SK-N-SH treated with all-trans-retinoic acid at 6 μM for 48 hours (cell line): ENCODE measurements around the gene LGR5.
"Not testable (repeated sequence)": the region's sequence is repeated elsewhere in the genome, so short reads cannot be mapped to it uniquely, and the experiment has no call there.

Experiments used
- ATAC-seq: fragments of 200-7000 bp; cut with Tn5 transposase; 3 replicates; pipeline ENCODE4 v1.9.1; 2020; ENCODE audit warnings: mild to moderate bottlenecking, moderate library complexity
- BACH2 ChIP-seq: fragments of 250-450 bp; sonication (Bioruptor Pico); IDR thresholded peaks from 2 replicates; pipeline ENCODE4 v1.9.0; 2021; ENCODE audit warnings: mild to moderate bottlenecking, borderline replicate concordance
- CSDC2 ChIP-seq: fragments of 250-450 bp; sonication (Bioruptor Pico); IDR thresholded peaks from 2 replicates; pipeline ENCODE4 v1.5.0; 2020; ENCODE audit warnings: mild to moderate bottlenecking, moderate library complexity
- ESRRG ChIP-seq: fragments of 250-450 bp; sonication (Bioruptor Pico); IDR thresholded peaks from 2 replicates; pipeline ENCODE4 v1.6.1; 2021; ENCODE audit warnings: mild to moderate bottlenecking
- GLIS3 ChIP-seq: fragments of 250-450 bp; sonication (Bioruptor Pico); IDR thresholded peaks from 2 replicates; pipeline ENCODE4 v1.5.0; 2020; ENCODE audit warnings: mild to moderate bottlenecking, moderate library complexity
- ISL1 ChIP-seq: fragments of 250-450 bp; sonication (Bioruptor Pico); IDR thresholded peaks from 2 replicates; pipeline ENCODE4 v2.1.2; 2022; ENCODE audit warnings: mild to moderate bottlenecking, moderate library complexity
- OSR1 ChIP-seq: fragments of 250-450 bp; sonication (Bioruptor Pico); IDR thresholded peaks from 2 replicates; pipeline ENCODE4 v1.8.0; 2022; ENCODE audit warnings: moderate library complexity, mild to moderate bottlenecking, inconsistent platforms
- PPARA ChIP-seq: fragments of 250-450 bp; sonication (Bioruptor Pico); IDR thresholded peaks from 2 replicates; pipeline ENCODE4 v1.5.0; 2020; ENCODE audit warnings: mild to moderate bottlenecking, borderline replicate concordance
- RARB ChIP-seq: fragments of 250-450 bp; sonication (Bioruptor Pico); IDR thresholded peaks from 2 replicates; pipeline ENCODE4 v1.8.0; 2021; ENCODE audit warnings: mild to moderate bottlenecking, moderate library complexity
- SNAI2 ChIP-seq: fragments of 250-450 bp; sonication (Bioruptor Pico); IDR thresholded peaks from 2 replicates; pipeline ENCODE4 v1.5.0; 2020; ENCODE audit warnings: mild to moderate bottlenecking, moderate library complexity
- TCF4 ChIP-seq: fragments of 250-450 bp; sonication (Bioruptor Pico); IDR thresholded peaks from 2 replicates; pipeline ENCODE4 v1.8.0; 2021; ENCODE audit warnings: mild to moderate bottlenecking, moderate library complexity, borderline replicate concordance
- TOX ChIP-seq: fragments of 250-450 bp; sonication (Bioruptor Pico); IDR thresholded peaks from 2 replicates; pipeline ENCODE4 v1.8.0; 2021; ENCODE audit warnings: mild to moderate bottlenecking, moderate library complexity, borderline replicate concordance
- ZC3H10 ChIP-seq: fragments of 250-450 bp; sonication (Bioruptor Pico); IDR thresholded peaks from 2 replicates; pipeline ENCODE4 v1.5.1; 2021; ENCODE audit warnings: mild to moderate bottlenecking, moderate library complexity
- ZFP3 ChIP-seq: fragments of 250-450 bp; sonication (Bioruptor Pico); IDR thresholded peaks from 2 replicates; pipeline ENCODE4 v1.5.0; 2020; ENCODE audit warnings: mild to moderate bottlenecking, moderate library complexity
- ZFP30 ChIP-seq: fragments of 450-650 bp; formaldehyde crosslinking; IDR thresholded peaks from 2 replicates; pipeline ENCODE4 v1.5.0; 2022; ENCODE audit warnings: mild to moderate bottlenecking, moderate library complexity
- ZNF565 ChIP-seq: fragments of 450-650 bp; formaldehyde crosslinking; conservative IDR thresholded peaks from 2 replicates; pipeline ENCODE4 v1.5.0; 2020; ENCODE audit warnings: low read depth, mild to moderate bottlenecking, moderate library complexity
- ZNF70 ChIP-seq: fragments of 450-650 bp; formaldehyde crosslinking; IDR thresholded peaks from 2 replicates; pipeline ENCODE4 v1.5.0; 2020; ENCODE audit warnings: mild to moderate bottlenecking, moderate library complexity
- ZNF8 ChIP-seq: fragments of 450-650 bp; formaldehyde crosslinking; IDR thresholded peaks from 2 replicates; pipeline ENCODE4 v1.5.0; 2020; ENCODE audit warnings: mild to moderate bottlenecking, moderate library complexity
- TF ChIP-seq, protein P1 (sequence below): fragments of 250-450 bp; sonication (Bioruptor Pico); IDR thresholded peaks from 2 replicates; pipeline ENCODE4 v1.5.0; 2020; ENCODE audit warnings: mild to moderate bottlenecking, moderate library complexity
- TF ChIP-seq, protein P2 (sequence below): fragments of 250-450 bp; sonication (Bioruptor Pico); IDR thresholded peaks from 2 replicates; pipeline ENCODE4 v1.5.1; 2021; ENCODE audit warnings: mild to moderate bottlenecking, moderate library complexity
- TF ChIP-seq, protein P3 (sequence below): fragments of 250-450 bp; sonication (Bioruptor Pico); IDR thresholded peaks from 2 replicates; pipeline ENCODE4 v1.8.0; 2021; ENCODE audit warnings: low read depth, mild to moderate bottlenecking, moderate library complexity, borderline replicate concordance
- TF ChIP-seq, protein P4 (sequence below): fragments of 250-450 bp; sonication (Bioruptor Pico); IDR thresholded peaks from 2 replicates; pipeline ENCODE4 v1.5.1; 2020; ENCODE audit warnings: low read depth, mild to moderate bottlenecking, moderate library complexity

Gene LGR5

DNA sequence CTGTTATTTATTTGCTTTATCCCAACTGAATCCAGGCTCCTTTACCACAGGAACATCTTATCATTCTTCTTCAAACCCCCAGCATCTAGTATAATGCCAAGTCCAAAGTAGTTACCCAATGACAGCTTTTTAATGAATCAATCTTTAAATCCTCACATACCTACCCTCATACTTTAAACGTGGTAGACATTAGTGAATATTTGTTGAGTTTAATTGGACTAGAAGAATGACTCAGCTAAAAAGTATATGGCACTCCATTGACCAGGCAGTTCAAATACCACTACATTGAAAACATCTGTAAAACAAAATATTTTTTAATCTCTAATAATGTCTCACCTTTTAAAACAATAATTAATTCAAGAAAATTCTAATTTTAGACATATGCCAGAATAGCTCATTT, 125.9 kb downstream of the LGR5 start (continued):
- no peak for TF ChIP-seq ZNF565 (CRISPR knock-in tag)

DNA sequence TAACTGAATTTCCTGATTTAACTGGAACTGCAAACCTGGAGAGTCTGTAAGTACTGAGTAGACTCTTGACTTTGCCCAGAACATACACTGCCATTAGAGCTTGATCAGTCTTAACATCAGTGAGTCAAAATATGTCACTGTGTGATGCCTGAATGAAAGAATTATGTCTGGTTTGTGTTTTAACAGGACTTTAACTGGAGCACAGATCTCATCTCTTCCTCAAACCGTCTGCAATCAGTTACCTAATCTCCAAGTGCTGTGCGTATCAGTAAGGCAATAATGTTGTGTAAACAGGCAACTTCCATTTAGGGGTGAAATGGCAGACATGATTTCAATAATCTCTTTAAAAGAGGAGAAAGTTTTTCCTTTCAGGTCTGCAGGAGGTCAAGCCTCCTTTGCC, 127.1 kb downstream of the LGR5 start:
- TF ChIP-seq, protein P1, sequence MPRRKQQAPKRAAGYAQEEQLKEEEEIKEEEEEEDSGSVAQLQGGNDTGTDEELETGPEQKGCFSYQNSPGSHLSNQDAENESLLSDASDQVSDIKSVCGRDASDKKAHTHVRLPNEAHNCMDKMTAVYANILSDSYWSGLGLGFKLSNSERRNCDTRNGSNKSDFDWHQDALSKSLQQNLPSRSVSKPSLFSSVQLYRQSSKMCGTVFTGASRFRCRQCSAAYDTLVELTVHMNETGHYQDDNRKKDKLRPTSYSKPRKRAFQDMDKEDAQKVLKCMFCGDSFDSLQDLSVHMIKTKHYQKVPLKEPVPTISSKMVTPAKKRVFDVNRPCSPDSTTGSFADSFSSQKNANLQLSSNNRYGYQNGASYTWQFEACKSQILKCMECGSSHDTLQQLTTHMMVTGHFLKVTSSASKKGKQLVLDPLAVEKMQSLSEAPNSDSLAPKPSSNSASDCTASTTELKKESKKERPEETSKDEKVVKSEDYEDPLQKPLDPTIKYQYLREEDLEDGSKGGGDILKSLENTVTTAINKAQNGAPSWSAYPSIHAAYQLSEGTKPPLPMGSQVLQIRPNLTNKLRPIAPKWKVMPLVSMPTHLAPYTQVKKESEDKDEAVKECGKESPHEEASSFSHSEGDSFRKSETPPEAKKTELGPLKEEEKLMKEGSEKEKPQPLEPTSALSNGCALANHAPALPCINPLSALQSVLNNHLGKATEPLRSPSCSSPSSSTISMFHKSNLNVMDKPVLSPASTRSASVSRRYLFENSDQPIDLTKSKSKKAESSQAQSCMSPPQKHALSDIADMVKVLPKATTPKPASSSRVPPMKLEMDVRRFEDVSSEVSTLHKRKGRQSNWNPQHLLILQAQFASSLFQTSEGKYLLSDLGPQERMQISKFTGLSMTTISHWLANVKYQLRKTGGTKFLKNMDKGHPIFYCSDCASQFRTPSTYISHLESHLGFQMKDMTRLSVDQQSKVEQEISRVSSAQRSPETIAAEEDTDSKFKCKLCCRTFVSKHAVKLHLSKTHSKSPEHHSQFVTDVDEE: peak; percentile 80; the same call in 1 of the 2 replicates
- TF ChIP-seq ESRRG (CRISPR knock-in tag) (0 out of 2 replicates have a peak, but pooled peaks have one; percentile 25), ISL1 (CRISPR knock-in tag) (peak; percentile 49; the same call in 1 of the 2 replicates), ZFP30 (CRISPR knock-in tag) (no peak), RARB (CRISPR knock-in tag) (no peak), TOX (no peak), TCF4 (CRISPR knock-in tag) (peak; percentile 62; the same call in 1 of the 2 replicates)
- TF ChIP-seq, protein P2, sequence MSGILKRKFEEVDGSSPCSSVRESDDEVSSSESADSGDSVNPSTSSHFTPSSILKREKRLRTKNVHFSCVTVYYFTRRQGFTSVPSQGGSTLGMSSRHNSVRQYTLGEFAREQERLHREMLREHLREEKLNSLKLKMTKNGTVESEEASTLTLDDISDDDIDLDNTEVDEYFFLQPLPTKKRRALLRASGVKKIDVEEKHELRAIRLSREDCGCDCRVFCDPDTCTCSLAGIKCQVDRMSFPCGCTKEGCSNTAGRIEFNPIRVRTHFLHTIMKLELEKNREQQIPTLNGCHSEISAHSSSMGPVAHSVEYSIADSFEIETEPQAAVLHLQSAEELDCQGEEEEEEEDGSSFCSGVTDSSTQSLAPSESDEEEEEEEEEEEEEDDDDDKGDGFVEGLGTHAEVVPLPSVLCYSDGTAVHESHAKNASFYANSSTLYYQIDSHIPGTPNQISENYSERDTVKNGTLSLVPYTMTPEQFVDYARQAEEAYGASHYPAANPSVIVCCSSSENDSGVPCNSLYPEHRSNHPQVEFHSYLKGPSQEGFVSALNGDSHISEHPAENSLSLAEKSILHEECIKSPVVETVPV (CRISPR knock-in tag): no peak
- TF ChIP-seq, all 23 proteins: peak for 4
- peak; percentile 60 for ATAC-seq

DNA sequence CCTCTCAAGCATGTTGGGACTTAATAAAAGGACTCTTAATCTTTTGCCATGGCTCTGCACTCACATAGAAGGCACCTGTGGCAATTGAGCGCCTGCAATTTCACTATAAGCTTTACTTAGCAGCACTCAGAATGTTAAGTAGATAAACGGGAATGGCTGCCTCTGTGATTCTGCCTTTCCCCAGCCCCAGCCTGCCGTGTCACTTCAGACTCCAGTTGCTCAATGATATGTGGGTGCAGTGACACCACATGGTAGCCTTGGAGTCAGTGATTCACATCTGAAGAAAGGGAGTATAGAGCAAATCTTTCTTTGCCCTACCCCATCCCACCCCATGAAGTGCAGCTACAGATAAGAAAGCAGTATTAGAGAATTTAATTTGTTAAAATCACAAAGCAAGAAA, 127.9 kb downstream of the LGR5 start:
- ATAC-seq: no peak
- TF ChIP-seq CSDC2 (CRISPR knock-in tag) (no peak), GLIS3 (CRISPR knock-in tag) (no peak), SNAI2 (no peak), RARB (CRISPR knock-in tag) (no peak), TCF4 (CRISPR knock-in tag) (no peak), OSR1 (CRISPR knock-in tag) (no peak), ZNF8 (CRISPR knock-in tag) (no peak), ZFP3 (CRISPR knock-in tag) (no peak), PPARA (CRISPR knock-in tag) (no peak), ZC3H10 (CRISPR knock-in tag) (no peak), ESRRG (CRISPR knock-in tag) (no peak), ZFP30 (CRISPR knock-in tag) (no peak)
- TF ChIP-seq, protein P3, sequence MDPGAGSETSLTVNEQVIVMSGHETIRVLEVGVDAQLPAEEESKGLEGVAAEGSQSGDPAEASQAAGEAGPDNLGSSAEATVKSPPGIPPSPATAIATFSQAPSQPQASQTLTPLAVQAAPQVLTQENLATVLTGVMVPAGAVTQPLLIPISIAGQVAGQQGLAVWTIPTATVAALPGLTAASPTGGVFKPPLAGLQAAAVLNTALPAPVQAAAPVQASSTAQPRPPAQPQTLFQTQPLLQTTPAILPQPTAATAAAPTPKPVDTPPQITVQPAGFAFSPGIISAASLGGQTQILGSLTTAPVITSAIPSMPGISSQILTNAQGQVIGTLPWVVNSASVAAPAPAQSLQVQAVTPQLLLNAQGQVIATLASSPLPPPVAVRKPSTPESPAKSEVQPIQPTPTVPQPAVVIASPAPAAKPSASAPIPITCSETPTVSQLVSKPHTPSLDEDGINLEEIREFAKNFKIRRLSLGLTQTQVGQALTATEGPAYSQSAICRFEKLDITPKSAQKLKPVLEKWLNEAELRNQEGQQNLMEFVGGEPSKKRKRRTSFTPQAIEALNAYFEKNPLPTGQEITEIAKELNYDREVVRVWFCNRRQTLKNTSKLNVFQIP (CRISPR knock-in tag): no peak
- TF ChIP-seq, protein P2 (CRISPR knock-in tag): no peak

DNA sequence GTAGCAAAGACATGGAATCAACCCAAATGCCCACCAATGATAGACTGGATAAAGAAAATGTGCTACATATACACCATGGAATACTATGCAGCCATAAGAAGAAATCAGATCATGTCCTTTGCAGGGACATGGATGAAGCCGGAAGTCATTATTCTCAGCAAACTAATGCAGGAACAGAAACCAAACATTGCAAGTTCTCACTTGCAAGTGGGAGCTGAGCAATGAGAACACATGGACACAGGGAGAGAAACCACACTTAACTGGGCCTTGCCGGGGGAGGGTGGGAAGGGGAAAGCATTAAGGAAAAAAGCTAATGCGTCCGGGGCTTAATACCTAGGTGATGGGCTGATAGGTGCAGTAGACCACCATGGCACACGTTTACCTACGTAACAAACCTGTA, 130.3 kb downstream of the LGR5 start:
- not testable (repeated sequence) for ATAC-seq

DNA sequence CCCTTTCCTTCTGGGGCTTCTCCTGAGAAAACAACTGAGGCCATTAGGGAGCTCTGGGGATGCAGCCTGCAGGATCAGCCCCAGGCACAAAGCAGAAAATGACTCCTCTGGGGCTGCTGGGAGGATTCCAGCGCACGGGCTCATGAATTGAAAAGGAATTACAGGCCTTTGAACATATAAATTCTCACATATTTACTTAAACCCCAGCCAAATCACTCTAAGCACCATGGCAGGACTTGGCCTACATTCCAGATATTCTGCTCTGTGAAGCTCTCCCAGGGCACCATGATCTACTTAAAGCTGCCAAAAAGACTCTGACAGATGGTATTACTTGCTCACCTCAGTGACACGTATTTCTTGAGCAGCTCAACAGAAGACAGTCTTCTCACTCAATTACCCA, 136.9 kb downstream of the LGR5 start:
- no peak for ATAC-seq

More for the DNA sequence above, 136.9 kb downstream of the LGR5 start:
- TF ChIP-seq ESRRG (CRISPR knock-in tag): no peak
- TF ChIP-seq ZNF70 (CRISPR knock-in tag): no peak
- TF ChIP-seq, protein P2 (CRISPR knock-in tag): no peak
- TF ChIP-seq TOX: no peak
- TF ChIP-seq ZC3H10 (CRISPR knock-in tag): no peak
- TF ChIP-seq ZFP3 (CRISPR knock-in tag): no peak
- TF ChIP-seq, protein P1: no peak
- TF ChIP-seq, protein P4, sequence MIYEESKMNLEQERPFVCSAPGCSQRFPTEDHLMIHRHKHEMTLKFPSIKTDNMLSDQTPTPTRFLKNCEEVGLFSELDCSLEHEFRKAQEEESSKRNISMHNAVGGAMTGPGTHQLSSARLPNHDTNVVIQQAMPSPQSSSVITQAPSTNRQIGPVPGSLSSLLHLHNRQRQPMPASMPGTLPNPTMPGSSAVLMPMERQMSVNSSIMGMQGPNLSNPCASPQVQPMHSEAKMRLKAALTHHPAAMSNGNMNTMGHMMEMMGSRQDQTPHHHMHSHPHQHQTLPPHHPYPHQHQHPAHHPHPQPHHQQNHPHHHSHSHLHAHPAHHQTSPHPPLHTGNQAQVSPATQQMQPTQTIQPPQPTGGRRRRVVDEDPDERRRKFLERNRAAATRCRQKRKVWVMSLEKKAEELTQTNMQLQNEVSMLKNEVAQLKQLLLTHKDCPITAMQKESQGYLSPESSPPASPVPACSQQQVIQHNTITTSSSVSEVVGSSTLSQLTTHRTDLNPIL (CRISPR knock-in tag): no peak
- no peak for TF ChIP-seq ISL1 (CRISPR knock-in tag)
- TF ChIP-seq BACH2 (CRISPR knock-in tag): no peak
- TF ChIP-seq CSDC2 (CRISPR knock-in tag): no peak
- TF ChIP-seq SNAI2: no peak
